Heart left ventricle (tissue), 13 donors: ENCODE measurements around the gene UVSSA.

Source experiments
- CTCF ChIP-seq, 12 donors: fragments of 200-600 bp; sonication (generic) in 4 of 12; IDR thresholded peaks; one replicate each; pipeline versions ENCODE4 v1.5.0 to v1.8.0; 2018 to 2022; ENCODE audit warnings: antibody characterized with exemption in 12 of 12, mild to moderate bottlenecking in 5 of 12
- POLR2A ChIP-seq, 2 donors: fragments of 450-650 bp; IDR thresholded peaks; one replicate each; pipeline ENCODE4 v1.6.1; 2017; ENCODE audit warnings: antibody characterized with exemption in 2 of 2, mild to moderate bottlenecking in 2 of 2, moderate library complexity in 2 of 2
- donor health status: ischemic (EF 13 %, LVEDD 7.1; RV severe dilation, severe dysfunction).
- donor health status: DM: no; HTN: yes; CAD: no.
- donor health status: DM: no; HTN: no; CAD: no.
- donor health status: ischemic (EF 25% LVEDD 6.9; RV normal size, moderate dysfunction).
- donor health status: ischemic (EF 25% LVEDD 5.7; RV mildly dilated, moderate dysfunction).
- donor health status: ischemic (EF 35%, LVEDD 5.7; RV mildly dilated, moderate dysfunction).
- donor health status: nonischemic (EF 11% LVEDD 7.7; RV severe dilation, severe dysfunction).
- donor health status: DM: yes; HTN: yes; CAD: no.
- donor health status: PGD.
- donor health status: ischemic (EF 29% LVEDD 5.4; RV normal size, mild dysfunction).
- donor health status: nonischemic (EF 23%, LVEDD 6.1; RV moderate dilation, normal function).

DNA sequence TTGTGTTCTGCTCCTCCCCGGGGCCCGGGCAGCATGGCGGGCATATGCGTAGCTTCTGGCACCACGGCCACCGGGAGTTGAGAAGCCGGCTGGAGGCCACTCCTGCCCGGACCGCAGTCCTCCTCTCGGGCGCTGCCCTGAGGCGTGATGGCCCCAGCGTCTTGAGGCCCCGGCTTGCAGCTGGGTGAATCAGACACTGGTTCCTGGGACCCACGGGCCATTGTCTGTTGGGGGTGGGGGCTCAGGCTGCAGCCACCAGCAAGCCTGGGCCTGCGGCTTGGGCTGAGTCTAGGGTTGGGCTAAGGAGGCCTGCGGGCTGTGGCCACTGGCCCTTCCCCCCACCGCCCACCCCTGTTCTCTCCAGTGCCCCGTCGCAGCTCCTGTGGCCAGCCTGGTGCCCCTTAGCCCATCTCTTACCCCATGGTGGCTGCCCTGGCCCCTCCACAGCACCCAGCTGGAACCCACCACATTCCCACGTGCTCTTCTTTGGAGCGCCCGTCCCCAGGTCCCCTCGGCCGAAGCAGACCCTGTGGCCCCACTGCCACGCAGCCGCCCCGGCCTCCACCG lies 6.7 kb upstream of the UVSSA start:
- TF ChIP-seq CTCF (IDR thresholded peaks at IDR 0.05) (no peak), POLR2A (IDR thresholded peaks at IDR 0.05) (no peak)
